B cell (primary cell): ENCODE results near the gene ZFR. TPM values are rescaled to one million over a fixed set of nuclear protein-coding genes. Genes with fewer than 3 reads are reported as not detected.
"Not testable (repeated sequence)": the region's sequence is repeated elsewhere in the genome, so short reads cannot be mapped to it uniquely, and the experiment has no call there.

Experiments used
- ATAC-seq: fragments of 200-7000 bp; cut with Tn5 transposase; one replicate; pipeline ENCODE4 v1.10.0; 2021; ENCODE audit warnings: low read depth, mild to moderate bottlenecking, moderate number of reproducible peaks, moderate library complexity
- CTCF ChIA-PET: fragments of 350-600 bp; sonication (Branson Sonifier 250); formaldehyde crosslinking; loops from one replicate; lab custom pipeline; 2021; ENCODE audit warnings: antibody characterized with exemption, inconsistent platforms; lab: Charles Lee
- POLR2A ChIA-PET: fragments of 350-600 bp; sonication (Branson Sonifier 250); formaldehyde crosslinking; loops from one replicate; lab custom pipeline; 2021; ENCODE audit warnings: antibody characterized with exemption; lab: Charles Lee
- DNase-seq: peaks from one replicate; pipeline ENCODE4 v3.0.0; 2013
- H2AFZ ChIP-seq: 2 replicates; pipeline ENCODE4 v1.6.1; 2012; ENCODE audit warnings: mild to moderate bottlenecking, low read depth, low read length; ENCODE audit not compliant: insufficient read depth, poor library complexity, severe bottlenecking
- H3K27ac ChIP-seq, 2 donors: 1 replicate in 1 of 2; 2 replicates in 1 of 2; pipeline ENCODE4 v1.5.1; 2012 to 2013; ENCODE audit warnings: low read length in 2 of 2, mild to moderate bottlenecking in 2 of 2, moderate library complexity in 1 of 2
- H3K27me3 ChIP-seq, 4 experiments: fragments of 200-600 bp in 1 of 4; sonication (generic) in 1 of 4; replicated peaks in 1 of 4; 1 replicate in 2 of 4; 2 replicates in 2 of 4; pipeline versions ENCODE4 v1.6.1 to v1.7.0; 2013 to 2016; ENCODE audit warnings: low read length in 3 of 4, mild to moderate bottlenecking in 2 of 4, mixed read lengths in 1 of 4, moderate library complexity in 1 of 4; ENCODE audit not compliant: insufficient read depth in 4 of 4, control insufficient read depth in 3 of 4; ENCODE audit errors: control extremely low read depth in 1 of 4
- H3K36me3 ChIP-seq, 2 experiments: replicated peaks in 1 of 2; 1 replicate in 1 of 2; 2 replicates in 1 of 2; pipeline versions ENCODE4 v1.6.1 to v1.7.1; 2013; ENCODE audit warnings: low read length in 1 of 2; ENCODE audit not compliant: insufficient read depth in 2 of 2, control insufficient read depth in 1 of 2; ENCODE audit errors: control extremely low read depth in 1 of 2, extremely low read depth in 1 of 2
- H3K4me1 ChIP-seq, 2 donors: fragments of 200-600 bp in 1 of 2; sonication (generic) in 1 of 2; 1 replicate in 1 of 2; 2 replicates in 1 of 2; pipeline versions ENCODE4 v1.5.1 to v1.6.1; 2013 to 2017; ENCODE audit warnings: low read length in 2 of 2; ENCODE audit not compliant: control insufficient read depth in 2 of 2, insufficient read depth in 2 of 2
- H3K4me2 ChIP-seq: replicated peaks from 2 replicates; pipeline ENCODE3; 2012; ENCODE audit warnings: mild to moderate bottlenecking, low read depth, low read length; ENCODE audit not compliant: poor library complexity, severe bottlenecking
- H3K4me3 ChIP-seq, 5 experiments: fragments of 200-600 bp in 1 of 5; sonication (generic) in 1 of 5; 1 replicate in 3 of 5; 2 replicates in 2 of 5; pipeline versions ENCODE4 v1.5.1 to v1.7.0; 2011 to 2016; ENCODE audit warnings: low read length in 4 of 5, mild to moderate bottlenecking in 4 of 5, low read depth in 2 of 5, control low read depth in 1 of 5, moderate library complexity in 1 of 5; ENCODE audit not compliant: insufficient read depth in 1 of 5; ENCODE audit errors: control extremely low read depth in 1 of 5, extremely low read depth in 1 of 5
- H3K79me2 ChIP-seq: fragments of 200-600 bp; sonication (generic); one replicate; pipeline ENCODE4 v1.6.0; 2016; ENCODE audit warnings: low read length; ENCODE audit not compliant: control insufficient read depth, insufficient read depth
- H3K9ac ChIP-seq: fragments of 200-600 bp; sonication (generic); 2 replicates; pipeline ENCODE4 v1.6.1; 2017; ENCODE audit warnings: mild to moderate bottlenecking, low read length, moderate library complexity
- H3K9me3 ChIP-seq, 3 donors: one replicate each; pipeline versions ENCODE4 v1.6.1 to v1.7.1; 2013; ENCODE audit warnings: low read length in 2 of 3; ENCODE audit not compliant: control insufficient read depth in 2 of 3, insufficient read depth in 1 of 3; ENCODE audit errors: control extremely low read depth in 1 of 3
- H4K20me1 ChIP-seq: 2 replicates; pipeline ENCODE4 v1.6.0; 2012; ENCODE audit warnings: mild to moderate bottlenecking, low read length; ENCODE audit not compliant: insufficient read depth, control insufficient read depth, poor library complexity, severe bottlenecking
- H3K27ac Mint-ChIP-seq: one replicate; pipeline ENCODE4 v1.8.0; 2021; ENCODE audit warnings: mixed read lengths
- H3K27me3 Mint-ChIP-seq: one replicate; pipeline ENCODE4 v1.8.0; 2021; ENCODE audit warnings: mixed read lengths
- H3K4me1 Mint-ChIP-seq: one replicate; pipeline ENCODE4 v1.8.0; 2021; ENCODE audit warnings: mixed read lengths
- H3K4me3 Mint-ChIP-seq: one replicate; pipeline ENCODE4 v1.8.0; 2021; ENCODE audit warnings: mixed read lengths
- H3K9me3 Mint-ChIP-seq: one replicate; pipeline ENCODE4 v1.8.0; 2022; ENCODE audit warnings: mixed read lengths; ENCODE audit not compliant: insufficient read depth
- CTCF ChIP-seq: fragments of 200-600 bp; IDR thresholded peaks from one replicate; pipeline ENCODE4 v1.8.0; 2022; ENCODE audit warnings: antibody characterized with exemption, mild to moderate bottlenecking
- EZH2 ChIP-seq: IDR thresholded peaks from 2 replicates; pipeline ENCODE4 v1.6.1; 2012; ENCODE audit warnings: borderline replicate concordance, low read depth, mild to moderate bottlenecking, moderate library complexity, low read length; ENCODE audit not compliant: insufficient read depth, poor library complexity, severe bottlenecking
- WGBS: methylation state at CpG from one replicate; pipeline ENCODE4 v1.1.5; 2013; ENCODE audit warnings: missing lambda C conversion rate; ENCODE audit not compliant: insufficient coverage; 5-methylcytosine and 5-hydroxymethylcytosine counted together
- intact Hi-C: fragments of 100-400 bp; cut with micrococcal nuclease; formaldehyde crosslinking; loops from one replicate; pipeline ENCODE4 v1.10.0; 2022
- polyA plus RNA-seq: library from polyadenylated mRNA; depleted of rRNA; stranded (reverse); fragments of >200 nt; gene quantifications from 2 replicates; pipeline ENCODE4 v1.2.3, GENCODE V29; 2012
- total RNA-seq, 2 donors: library from RNA; stranded (reverse); fragments of 120-200 nt in 1 of 2; gene quantifications; 1 replicate in 1 of 2; 2 replicates in 1 of 2; pipeline versions ENCODE4 v1.2.3 to v1.2.4, GENCODE V29; 2013 to 2022

Gene ZFR
- total and polyA plus RNA-seq, 2 donors (not counting 1 experiment from before 2014, with no cell fraction given): 31.4 to 69.0 TPM

GRCh38 chr5:32454821-32455220 lies 10.3 kb upstream of the ZFR start:
- H3K4me3 ChIP-seq: no peak overlapping the region
- no peak for DNase-seq
- H3K79me2 ChIP-seq: no peaks in the 10 kb centered on the region
- TF ChIP-seq EZH2 (no peak), CTCF (no peak)
- H2AFZ ChIP-seq: no peak overlapping the region
- H3K27ac ChIP-seq: no peak overlapping the region
- no peaks in the 10 kb centered on the region for H4K20me1 ChIP-seq
- Mint-ChIP-seq H3K27ac (no peak overlapping the region), H3K4me3 (no peak overlapping the region), H3K4me1 (no peaks in the 10 kb centered on the region), H3K27me3 (peaks cover 21% of the 10 kb centered on the region), H3K9me3 (no peaks in the 10 kb centered on the region)
- H3K4me1 ChIP-seq: no peaks in the 10 kb centered on the region
- H3K4me2 ChIP-seq: no peak overlapping the region
- ATAC-seq: no peak
- intact Hi-C loops: no loop called here
- no peaks in the 10 kb centered on the region for H3K36me3 ChIP-seq
- 96% methylated on average over 5 of the region's 5 CpGs for WGBS
- H3K9me3 ChIP-seq: peaks cover 0 to 13% (median 6%) of the 10 kb centered on the region in 3 donors
- H3K9ac ChIP-seq: no peak overlapping the region
- POLR2A ChIA-PET: no interaction called here
- H3K27me3 ChIP-seq: peaks cover 0 to 3% (median 0%) of the 10 kb centered on the region in 4 experiments
- CTCF ChIA-PET: interaction anchor here (0.9 to 3.7 kb wide), 3 partner anchors 35 to 135 kb away, joined by 4 to 15 read pairs (median 4); no protein-coding TSS in a partner anchor

- Histone ChIP-seq H2AFZ (no peak overlapping the region), H3K36me3 (no peaks in the 10 kb centered on the region), H3K27ac (no peak overlapping the region), H3K4me1 (no peaks in the 10 kb centered on the region), H3K9ac (no peak overlapping the region), H3K9me3 (peaks cover 0 to 6% (median 3%) of the 10 kb centered on the region in 3 donors), H3K4me2 (no peak overlapping the region), H3K27me3 (peaks cover 0 to 2% (median 0%) of the 10 kb centered on the region in 4 experiments), H3K79me2 (no peaks in the 10 kb centered on the region), H4K20me1 (no peaks in the 10 kb centered on the region), H3K4me3 (no peak overlapping the region)
- CTCF ChIA-PET: interaction anchor here (1.2 kb wide), 1 partner anchor 131 kb away, joined by 4 read pairs; no protein-coding TSS in a partner anchor
- DNase-seq (no peak), ATAC-seq (no peak)
- Mint-ChIP-seq H3K9me3 (no peaks in the 10 kb centered on the region), H3K4me1 (peaks cover 2% of the 10 kb centered on the region), H3K27ac (no peak overlapping the region), H3K4me3 (no peak overlapping the region), H3K27me3 (peaks cover 21% of the 10 kb centered on the region)
- WGBS: 100% methylated on average over 2 of the region's 5 CpGs
- intact Hi-C loops: no loop called here
- POLR2A ChIA-PET: no interaction called here
- TF ChIP-seq CTCF: no peak
- no peak for TF ChIP-seq EZH2
These were observed 9.4 kb upstream of the ZFR start for GRCh38 chr5:32453916-32454315.

GRCh38 chr5:32452316-32452715 lies 7.8 kb upstream of the ZFR start:
- intact Hi-C loops, H3K79me2 ChIP-seq, H2AFZ ChIP-seq, H3K9me3 Mint-ChIP-seq, H3K4me3 ChIP-seq, POLR2A ChIA-PET, H3K4me1 Mint-ChIP-seq, H3K9me3 ChIP-seq, ATAC-seq, H3K36me3 ChIP-seq, H3K27me3 ChIP-seq, DNase-seq, H4K20me1 ChIP-seq, H3K4me2 ChIP-seq, H3K4me3 Mint-ChIP-seq, H3K4me1 ChIP-seq, H3K27ac Mint-ChIP-seq, H3K27ac ChIP-seq, H3K9ac ChIP-seq: not testable (repeated sequence)
- WGBS: 93% methylated on average over 3 of the region's 6 CpGs
- H3K27me3 Mint-ChIP-seq: peaks cover 21% of the 10 kb centered on the region
- CTCF ChIA-PET: interaction anchor here (1.5 kb wide), 1 partner anchor 138 kb away, joined by 5 read pairs; no protein-coding TSS in a partner anchor
